Fibroblast of villous mesenchyme (primary cell): ENCODE measurements around the gene SLC9B2. TPM values are rescaled to one million over a fixed set of nuclear protein-coding genes. Genes with fewer than 3 reads are reported as not detected.

ENCODE experiments used
- DNase-seq: peaks from one replicate; pipeline ENCODE4 v3.0.0-alpha.2; 2010; ENCODE audit warnings: low read depth
- H3K4me3 ChIP-seq: 2 replicates; pipeline ENCODE4 v1.5.1; 2011; ENCODE audit warnings: low read depth, mild to moderate bottlenecking, low read length
- CTCF ChIP-seq: IDR thresholded peaks from 2 replicates; pipeline ENCODE4 v1.5.1; 2012; ENCODE audit warnings: low read depth, mild to moderate bottlenecking, low read length; ENCODE audit not compliant: insufficient read depth
- total RNA-seq: library from RNA; depleted of rRNA; stranded (reverse); fragments of >200 nt; gene quantifications from 2 replicates; pipeline ENCODE4 v1.2.3, GENCODE V29; 2012

The SLC9B2 gene
- total RNA-seq, 1 donor = 20.7 TPM

- DNase-seq = peak; percentile 3
- no peak for TF ChIP-seq CTCF
- H3K4me3 ChIP-seq = no peak overlapping the region
Measured at GRCh38 chr4:103105558-103106356, 29.2 kb upstream of the SLC9B2 start.

GRCh38 chr4:103104886-103105285, 28.3 kb upstream of the SLC9B2 start:
- H3K4me3 ChIP-seq = no peak overlapping the region
- no peak for TF ChIP-seq CTCF
- no peak for DNase-seq

- TF ChIP-seq CTCF = no peak
- DNase-seq = no peak
- H3K4me3 ChIP-seq = no peak overlapping the region
Measured at GRCh38 chr4:103100691-103101090, 24.1 kb upstream of the SLC9B2 start.

- peak within 1 kb of the TSS; percentile 69 for H3K4me3 ChIP-seq
- peak; percentile 97 for DNase-seq
- TF ChIP-seq CTCF = peak; percentile 71
Measured at GRCh38 chr4:103099691-103100392, 23.3 kb upstream of the SLC9B2 start, which contains the start of gene BDH2. TSS of gene BDH2 (minus strand) at chr4:103099834. CDS start at chr4:103096254, 3,580 bp downstream.

- TF ChIP-seq CTCF = no peak
- H3K4me3 ChIP-seq = peak overlapping the region; percentile 69
- peak; percentile 36 for DNase-seq
Measured at GRCh38 chr4:103098756-103099440, 22.3 kb upstream of the SLC9B2 start.

GRCh38 chr4:103098341-103098740, 21.8 kb upstream of the SLC9B2 start:
- peak overlapping the region; percentile 69 for H3K4me3 ChIP-seq
- DNase-seq = no peak
- no peak for TF ChIP-seq CTCF
